Colonic mucosa (tissue), 4 donors: ENCODE results near the gene RSPO3. TPM values are rescaled to one million over a fixed set of nuclear protein-coding genes. Genes with fewer than 3 reads are reported as not detected.

Experiments
- DNase-seq: peaks from one replicate; pipeline ENCODE4 v3.0.0-alpha.2; 2020
- H3K27ac ChIP-seq: fragments of 200-600 bp; one replicate; pipeline ENCODE4 v1.8.0; 2021
- H3K27me3 ChIP-seq: fragments of 200-600 bp; one replicate; pipeline ENCODE4 v1.8.0; 2021
- H3K36me3 ChIP-seq: fragments of 200-600 bp; one replicate; pipeline ENCODE4 v1.8.0; 2021
- H3K4me1 ChIP-seq: fragments of 200-600 bp; one replicate; pipeline ENCODE4 v1.8.0; 2021; ENCODE audit warnings: mild to moderate bottlenecking
- H3K4me3 ChIP-seq: fragments of 200-600 bp; one replicate; pipeline ENCODE4 v1.8.0; 2021
- H3K9ac ChIP-seq, 2 donors: one replicate each; pipeline ENCODE4 v1.7.0; 2013; ENCODE audit warnings: control low read depth in 2 of 2, low read depth in 2 of 2, low read length in 2 of 2
- H3K9me3 ChIP-seq: fragments of 200-600 bp; one replicate; pipeline ENCODE4 v1.8.0; 2021
- intact Hi-C: fragments of 100-400 bp; cut with DNase I; formaldehyde crosslinking; loops from one replicate; pipeline ENCODE4 v1.14.1; 2022
- total RNA-seq, 2 donors: library from RNA; stranded (reverse); fragmentation: NEBNext Ultra II Directional in 1 of 2; extraction: Animal tissue kit (Norgen Biotek cat#: 25700) in 1 of 2; gene quantifications; one replicate each; pipeline ENCODE4 v1.2.1, GENCODE V29; 2021
- TF ChIP-seq, protein P1 (sequence below): fragments of 200-600 bp; IDR thresholded peaks from one replicate; pipeline ENCODE4 v1.8.0; 2022; ENCODE audit warnings: antibody characterized with exemption, mild to moderate bottlenecking
- donor health status: healthy.
- donor health status: DM: no; HTN: no; CAD: no.
- donor health status: DM: no; HTN: no; CAD: no.

Gene RSPO3
- total RNA-seq, 2 donors from 2014 or later, result 1.8 to 4.4 TPM

DNA sequence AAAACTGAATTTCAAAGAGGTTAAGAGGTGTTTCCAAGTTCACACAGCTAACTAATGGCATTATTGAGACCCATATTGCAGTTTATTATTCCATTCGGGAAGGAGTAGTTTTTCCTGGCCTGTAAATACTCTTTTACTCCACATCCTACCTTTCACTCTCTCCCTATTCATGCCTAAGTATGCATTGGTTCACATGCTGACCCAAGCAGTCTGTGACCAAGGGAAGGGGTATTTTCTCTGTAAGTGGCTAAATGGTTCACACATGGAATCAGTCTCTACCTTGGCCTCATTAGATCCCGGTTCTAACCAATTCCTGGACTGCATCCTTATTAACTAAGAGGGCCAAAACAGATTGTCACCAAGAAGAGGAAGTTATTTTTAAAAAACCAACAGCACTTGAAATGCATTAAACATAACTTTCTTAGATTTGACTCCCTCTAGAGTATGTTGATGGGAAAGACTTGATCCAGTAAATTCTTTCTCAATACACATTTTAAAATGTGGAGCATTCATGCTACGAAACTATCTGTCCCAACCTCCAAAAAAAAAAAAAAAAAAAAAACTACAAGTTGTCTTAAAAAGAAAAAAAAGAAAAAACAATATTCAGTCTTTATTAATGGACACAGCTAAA lies 17.8 kb upstream of the RSPO3 start:
- TF ChIP-seq, protein P1, sequence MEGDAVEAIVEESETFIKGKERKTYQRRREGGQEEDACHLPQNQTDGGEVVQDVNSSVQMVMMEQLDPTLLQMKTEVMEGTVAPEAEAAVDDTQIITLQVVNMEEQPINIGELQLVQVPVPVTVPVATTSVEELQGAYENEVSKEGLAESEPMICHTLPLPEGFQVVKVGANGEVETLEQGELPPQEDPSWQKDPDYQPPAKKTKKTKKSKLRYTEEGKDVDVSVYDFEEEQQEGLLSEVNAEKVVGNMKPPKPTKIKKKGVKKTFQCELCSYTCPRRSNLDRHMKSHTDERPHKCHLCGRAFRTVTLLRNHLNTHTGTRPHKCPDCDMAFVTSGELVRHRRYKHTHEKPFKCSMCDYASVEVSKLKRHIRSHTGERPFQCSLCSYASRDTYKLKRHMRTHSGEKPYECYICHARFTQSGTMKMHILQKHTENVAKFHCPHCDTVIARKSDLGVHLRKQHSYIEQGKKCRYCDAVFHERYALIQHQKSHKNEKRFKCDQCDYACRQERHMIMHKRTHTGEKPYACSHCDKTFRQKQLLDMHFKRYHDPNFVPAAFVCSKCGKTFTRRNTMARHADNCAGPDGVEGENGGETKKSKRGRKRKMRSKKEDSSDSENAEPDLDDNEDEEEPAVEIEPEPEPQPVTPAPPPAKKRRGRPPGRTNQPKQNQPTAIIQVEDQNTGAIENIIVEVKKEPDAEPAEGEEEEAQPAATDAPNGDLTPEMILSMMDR, result no peak
- intact Hi-C loops, result no loop called here
- no peak overlapping the region for H3K27ac ChIP-seq
- no peaks in the 10 kb centered on the region for H3K9me3 ChIP-seq
- no peaks in the 10 kb centered on the region for H3K27me3 ChIP-seq
- H3K4me1 ChIP-seq, result no peaks in the 10 kb centered on the region
- H3K36me3 ChIP-seq, result no peaks in the 10 kb centered on the region
- no peak overlapping the region for H3K9ac ChIP-seq
- no peak for DNase-seq
- H3K4me3 ChIP-seq, result no peak overlapping the region

- no peak for DNase-seq
- intact Hi-C loops, result no loop called here
- H3K27me3 ChIP-seq, result no peaks in the 10 kb centered on the region
- H3K9me3 ChIP-seq, result no peaks in the 10 kb centered on the region
- H3K4me3 ChIP-seq, result no peak overlapping the region
- no peaks in the 10 kb centered on the region for H3K36me3 ChIP-seq
- TF ChIP-seq, protein P1, result no peak
- no peak overlapping the region for H3K9ac ChIP-seq
- H3K4me1 ChIP-seq, result no peaks in the 10 kb centered on the region
- H3K27ac ChIP-seq, result no peak overlapping the region
Observed at GRCh38 chr6:127102299-127102698, 16.2 kb upstream of the RSPO3 start.

DNA sequence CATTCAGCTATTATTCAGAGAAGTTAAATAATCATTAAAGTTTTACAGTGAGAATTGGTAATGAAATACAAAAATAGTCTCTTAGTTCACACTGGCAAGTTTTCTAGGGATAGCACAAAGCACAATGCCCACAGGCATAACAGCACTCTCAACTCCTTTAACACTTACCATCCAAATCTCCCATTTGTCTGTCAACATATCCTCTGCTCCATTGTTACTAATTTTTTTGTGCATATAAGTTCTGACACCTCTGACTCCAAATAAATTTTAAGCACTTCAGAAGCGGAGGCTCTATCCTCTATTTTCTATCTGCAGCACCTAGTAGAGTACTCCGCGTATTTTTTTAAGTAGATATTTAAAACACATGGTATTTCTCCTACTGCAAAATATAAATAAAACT lies 15.6 kb upstream of the RSPO3 start:
- Histone ChIP-seq H3K9ac (no peak overlapping the region), H3K27me3 (no peaks in the 10 kb centered on the region), H3K4me1 (no peaks in the 10 kb centered on the region), H3K4me3 (no peak overlapping the region), H3K27ac (no peak overlapping the region), H3K9me3 (no peaks in the 10 kb centered on the region), H3K36me3 (no peaks in the 10 kb centered on the region)
- TF ChIP-seq, protein P1, result no peak
- DNase-seq, result no peak
- intact Hi-C loops, result no loop called here

DNA sequence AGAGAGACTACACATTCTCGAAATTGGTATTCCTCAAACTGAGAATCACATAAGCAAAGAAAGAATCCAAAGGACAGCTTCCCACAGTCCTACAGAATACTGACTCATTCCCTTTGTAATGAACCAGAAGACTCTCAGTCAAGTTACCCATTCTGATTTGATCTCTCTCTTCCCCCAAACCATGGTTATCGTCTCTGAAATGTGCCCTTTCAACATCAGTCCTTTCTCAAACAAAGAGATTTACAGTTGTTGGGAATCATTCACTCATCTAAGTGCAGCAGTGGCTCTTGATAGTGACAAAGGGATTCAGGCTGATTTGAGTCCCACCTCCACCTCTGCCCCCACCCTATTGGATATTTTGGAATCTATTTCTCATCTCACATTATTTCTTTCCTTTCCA lies 15.0 kb upstream of the RSPO3 start:
- Histone ChIP-seq H3K27ac (no peak overlapping the region), H3K9ac (no peak overlapping the region), H3K9me3 (no peaks in the 10 kb centered on the region)

DNA sequence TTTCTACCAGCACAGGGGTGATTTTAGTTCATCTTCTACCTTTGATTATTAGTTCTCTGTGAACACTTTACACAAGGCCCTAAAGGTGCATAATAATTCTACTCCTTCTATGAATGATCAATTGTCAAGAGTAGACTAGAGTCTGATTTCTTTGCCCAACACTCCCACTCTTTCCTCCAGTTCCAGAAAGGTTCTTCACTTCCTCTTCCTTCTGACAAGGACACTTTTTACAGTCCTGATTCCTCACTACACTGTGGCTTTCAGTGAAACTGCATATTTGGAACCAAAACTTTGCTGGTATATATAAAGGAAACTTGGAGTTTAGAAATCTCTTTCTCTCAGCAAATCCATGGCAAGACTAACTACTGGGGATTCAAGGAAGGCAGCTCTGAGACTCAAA lies 10.6 kb upstream of the RSPO3 start:
- H3K4me3 ChIP-seq, result no peak overlapping the region
- intact Hi-C loops, result no loop called here
- TF ChIP-seq, protein P1, result no peak
- H3K9ac ChIP-seq, result no peak overlapping the region
- H3K4me1 ChIP-seq, result no peaks in the 10 kb centered on the region
- H3K36me3 ChIP-seq, result no peaks in the 10 kb centered on the region
- no peaks in the 10 kb centered on the region for H3K27me3 ChIP-seq
- H3K9me3 ChIP-seq, result no peaks in the 10 kb centered on the region
- H3K27ac ChIP-seq, result no peak overlapping the region
- DNase-seq, result no peak

More for the DNA sequence above, 15.0 kb upstream of the RSPO3 start:
- H3K4me1 ChIP-seq, result no peaks in the 10 kb centered on the region
- no peaks in the 10 kb centered on the region for H3K36me3 ChIP-seq
- H3K4me3 ChIP-seq, result no peak overlapping the region
- intact Hi-C loops, result no loop called here
- H3K27me3 ChIP-seq, result no peaks in the 10 kb centered on the region
- TF ChIP-seq, protein P1, result no peak
- no peak for DNase-seq
